Suppressor macrophage treated with lipopolysaccharide for 1 hour (primary cell): ENCODE data around the gene FAM240B.

Experiments
- DNase-seq, 3 donors: peaks; one replicate each; pipeline ENCODE4 v3.0.0-alpha.2; 2020 to 2022

Gene FAM240B

DNA sequence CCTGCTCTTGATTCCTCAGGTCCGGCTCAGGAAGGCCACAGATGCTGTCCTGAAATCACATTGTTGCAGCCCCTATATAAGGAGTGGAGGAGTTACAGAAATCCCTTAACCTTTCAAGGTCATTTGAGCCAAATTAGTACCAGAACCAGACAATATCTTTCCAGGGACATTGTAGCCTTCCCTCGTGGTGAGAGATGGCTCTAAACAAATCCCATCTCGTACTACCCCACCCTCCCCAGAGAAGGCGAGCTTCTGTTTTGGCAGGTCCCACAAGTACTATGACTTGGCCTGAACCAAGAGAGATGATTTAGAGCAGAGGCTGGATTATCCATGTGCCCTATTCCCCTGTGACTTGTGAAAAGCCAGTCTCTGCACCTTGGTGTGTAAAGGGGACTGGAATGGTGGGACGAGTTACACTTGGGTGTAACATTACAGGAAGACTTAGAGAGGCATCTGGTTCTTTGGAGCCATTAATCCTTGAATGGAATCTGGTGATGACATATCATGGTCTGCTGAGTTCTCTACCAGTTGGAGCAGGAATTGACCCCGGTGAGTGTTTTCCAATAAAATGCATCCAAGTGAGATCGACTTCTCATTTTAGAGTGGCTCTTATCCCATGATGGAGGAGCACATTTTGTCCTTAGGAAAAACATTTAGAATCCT lies at the start of gene FAM240B:
Gene FAM240B (minus strand): TSS at position 51 of the 663 bp plus-strand sequence. CDS start 16,134 bp downstream, outside the sequence.
- no peak for DNase-seq

DNA sequence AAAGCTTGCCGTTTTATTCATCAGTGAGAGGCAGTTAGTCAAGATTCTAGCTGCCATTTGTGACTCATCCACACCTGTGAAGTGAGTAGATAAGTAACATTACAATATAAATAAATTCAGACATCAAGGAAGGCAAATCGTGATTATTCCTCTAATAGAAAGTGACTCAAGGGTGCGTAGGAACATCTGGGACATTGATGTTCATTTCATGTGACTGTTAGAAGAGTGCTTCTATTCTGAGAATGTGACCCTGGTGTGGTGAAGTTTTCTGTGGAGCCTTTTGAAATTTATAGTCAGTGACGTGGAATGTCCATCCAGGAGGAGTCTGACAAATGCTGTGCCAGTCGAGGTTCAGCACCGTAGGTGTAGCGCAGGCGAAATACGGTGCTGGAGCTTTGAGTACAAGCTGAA lies 48.4 kb upstream of the FAM240B start:
- no peak for DNase-seq

DNA sequence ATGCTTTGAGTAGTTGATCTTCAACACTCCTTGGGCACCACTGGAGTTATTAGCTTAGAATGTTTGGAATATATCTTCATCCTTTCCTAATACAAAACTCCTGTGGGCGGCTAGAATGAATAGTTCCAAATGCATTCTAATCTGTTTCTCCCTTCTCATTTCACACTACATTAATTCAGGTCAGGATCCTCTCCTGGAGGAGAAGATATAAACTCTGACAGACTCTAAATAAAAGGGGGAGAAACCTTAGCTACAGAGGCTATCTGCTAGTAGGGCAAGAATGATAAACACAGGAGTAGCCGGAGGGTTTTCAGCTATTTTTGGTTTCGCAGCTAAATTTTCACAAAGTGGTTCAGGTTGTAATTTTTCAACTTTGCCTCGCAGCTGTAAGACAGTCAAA lies 45.2 kb upstream of the FAM240B start:
- DNase-seq: no peak

GRCh38 chr9:38761999-38762398 lies 42.1 kb upstream of the FAM240B start:
- DNase-seq: no peak

- DNase-seq: no peak
Measured at GRCh38 chr9:38761339-38761738, 41.4 kb upstream of the FAM240B start.

- no peak for DNase-seq
Measured at GRCh38 chr9:38756702-38757101, 36.8 kb upstream of the FAM240B start.

- no peak for DNase-seq
Measured at GRCh38 chr9:38747941-38748340, 28.0 kb upstream of the FAM240B start.

- DNase-seq: no peak
Measured at GRCh38 chr9:38747067-38747466, 27.1 kb upstream of the FAM240B start.

DNA sequence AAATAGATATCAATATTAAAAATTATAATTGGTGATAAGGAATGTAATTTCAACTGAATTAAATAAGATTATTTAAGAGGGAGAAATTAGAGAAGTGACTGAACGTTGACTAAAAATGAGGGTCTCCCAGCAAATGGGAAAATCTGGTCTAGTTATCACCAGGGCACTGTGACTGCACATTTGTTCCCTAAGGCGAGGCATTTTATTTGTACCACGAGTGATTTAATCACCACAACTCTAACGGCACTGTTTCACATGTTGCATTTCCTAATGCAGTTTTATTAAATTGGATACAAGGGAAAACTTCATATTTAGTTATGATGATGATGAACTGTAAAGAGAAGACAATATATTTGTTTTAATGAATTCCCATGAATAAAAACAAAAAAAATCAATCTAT lies 26.4 kb upstream of the FAM240B start:
- DNase-seq: no peak

DNA sequence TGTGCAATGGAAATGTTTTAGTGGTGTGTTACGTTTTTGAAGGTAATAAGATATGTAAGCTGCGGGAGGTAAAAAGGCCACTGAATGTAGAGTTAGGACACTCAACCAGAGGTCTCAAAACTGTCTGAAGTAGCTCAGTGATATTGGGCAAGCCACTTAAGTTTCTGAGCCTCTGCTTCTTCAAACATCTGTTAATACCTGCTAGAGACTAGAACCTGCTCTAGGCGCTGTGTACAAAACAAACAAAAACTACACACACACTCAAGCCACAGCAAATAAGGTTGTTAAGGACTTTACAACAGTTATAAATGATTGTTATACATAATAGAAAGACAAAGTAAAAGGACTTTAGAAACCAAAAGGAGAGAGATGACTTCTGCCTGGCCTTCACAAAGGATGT lies 24.6 kb upstream of the FAM240B start:
- DNase-seq: no peak

DNA sequence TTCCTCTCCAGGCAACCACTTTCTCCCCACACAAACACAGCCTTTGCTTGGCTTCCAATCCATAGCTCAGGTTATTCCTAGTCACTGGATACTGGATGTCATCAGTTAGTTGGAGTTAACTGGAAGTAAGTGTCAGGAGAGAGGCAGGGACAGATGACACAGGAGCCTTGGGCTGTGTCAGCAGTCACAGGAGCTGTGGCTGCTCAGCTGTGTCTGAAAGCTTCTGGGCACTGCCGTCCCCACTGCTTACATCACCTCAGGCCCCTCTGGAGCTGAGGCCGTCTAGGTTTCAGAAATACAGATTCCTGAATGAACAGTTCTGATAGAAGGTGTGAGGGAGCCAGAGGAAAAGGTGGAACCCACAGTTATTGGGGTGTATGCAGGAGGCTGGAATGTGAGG lies 17.3 kb upstream of the FAM240B start:
- DNase-seq: no peak

DNA sequence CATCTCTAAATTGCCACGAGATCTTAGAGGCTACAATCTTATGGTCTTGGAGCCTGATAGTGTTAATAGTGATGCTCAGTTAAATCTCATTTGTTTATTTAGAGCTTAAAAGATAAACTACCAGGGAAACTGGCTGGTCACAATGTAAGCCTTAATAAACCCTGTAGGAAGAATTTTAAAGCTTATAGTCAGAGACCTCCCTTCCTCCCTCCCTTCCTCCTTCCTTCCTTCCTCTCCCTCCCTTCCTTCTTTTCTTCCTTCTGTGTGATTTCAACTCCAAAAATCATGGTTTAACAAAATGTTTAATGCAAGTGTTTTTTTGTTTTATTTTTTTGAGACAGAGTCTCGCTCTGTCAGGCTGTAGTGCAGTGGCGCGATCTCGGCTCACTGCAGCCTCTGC lies 14.9 kb upstream of the FAM240B start:
- no peak for DNase-seq

DNA sequence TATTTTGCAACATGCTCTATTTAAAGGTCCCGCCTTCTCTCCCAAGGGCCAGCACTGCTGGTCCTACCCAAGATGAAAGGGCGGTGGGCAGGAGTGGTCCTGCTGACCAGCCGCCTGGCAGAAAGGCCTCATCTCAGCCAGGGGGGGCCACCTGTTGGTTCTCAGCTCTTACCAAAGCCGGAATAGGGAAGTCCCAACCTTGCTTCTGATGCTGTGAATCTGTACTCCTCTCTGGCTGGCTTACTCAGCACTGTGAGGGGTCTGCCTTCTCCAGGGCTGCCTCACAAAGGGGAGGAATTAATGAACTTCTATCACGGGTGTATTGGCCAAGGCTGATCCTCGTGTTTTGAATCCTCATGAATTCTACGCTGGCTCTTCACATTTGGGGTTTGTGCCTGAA lies 13.6 kb upstream of the FAM240B start:
- DNase-seq: no peak

- no peak for DNase-seq
Measured at GRCh38 chr9:38732885-38733284, 13.0 kb upstream of the FAM240B start.

GRCh38 chr9:38727497-38728001 lies 7.6 kb upstream of the FAM240B start:
- no peak for DNase-seq

- no peak for DNase-seq
Measured at GRCh38 chr9:38724754-38725153, 4.8 kb upstream of the FAM240B start.

DNA sequence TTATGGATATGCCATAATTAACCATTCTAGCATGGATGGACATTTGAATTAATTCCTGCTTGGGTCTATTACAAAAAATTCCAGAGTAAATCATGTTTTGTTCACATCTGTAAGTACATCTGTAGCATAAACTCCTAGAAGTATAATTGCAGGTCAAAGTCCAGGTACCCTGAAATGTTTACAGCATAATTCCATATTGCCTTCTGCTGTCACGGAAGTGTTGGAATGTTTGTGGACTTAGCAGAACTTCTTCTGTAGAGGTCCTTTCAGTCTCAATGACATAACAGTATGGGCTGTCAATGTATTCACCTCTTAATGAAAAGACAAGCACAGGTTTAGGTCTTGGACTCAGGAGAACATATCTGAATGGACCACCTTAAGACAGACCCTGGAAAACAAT lies 1.8 kb downstream of the FAM240B start:
- DNase-seq: no peak

DNA sequence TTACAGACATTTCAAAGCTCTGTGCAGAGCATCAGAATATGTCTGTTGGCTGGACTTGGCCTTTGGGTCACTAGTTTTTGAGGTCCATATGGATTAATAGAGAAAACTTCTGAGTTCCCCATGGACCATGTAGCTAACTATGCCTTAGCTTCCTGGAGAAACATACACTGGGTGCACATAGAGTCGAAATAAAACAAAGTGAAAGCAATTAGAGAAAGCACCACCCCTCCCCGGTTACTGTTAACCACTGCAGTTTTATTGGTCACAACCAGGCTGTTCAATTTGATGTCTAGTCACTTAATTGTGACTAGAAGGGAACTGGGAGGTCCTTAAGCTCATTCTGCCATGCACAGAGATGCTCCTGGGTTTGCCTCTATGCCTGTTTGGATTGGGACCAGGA lies 4.2 kb downstream of the FAM240B start:
- DNase-seq: no peak

GRCh38 chr9:38713426-38713825 lies 6.5 kb downstream of the FAM240B start:
- DNase-seq: peak; percentile 59 to 87 (median 66)

- no peak for DNase-seq
Measured at GRCh38 chr9:38708759-38709158, 11.2 kb downstream of the FAM240B start.

GRCh38 chr9:38707885-38708637 lies 11.9 kb downstream of the FAM240B start:
- DNase-seq: no peak

- no peak for DNase-seq
Measured at GRCh38 chr9:38706493-38706892, 13.4 kb downstream of the FAM240B start.

DNA sequence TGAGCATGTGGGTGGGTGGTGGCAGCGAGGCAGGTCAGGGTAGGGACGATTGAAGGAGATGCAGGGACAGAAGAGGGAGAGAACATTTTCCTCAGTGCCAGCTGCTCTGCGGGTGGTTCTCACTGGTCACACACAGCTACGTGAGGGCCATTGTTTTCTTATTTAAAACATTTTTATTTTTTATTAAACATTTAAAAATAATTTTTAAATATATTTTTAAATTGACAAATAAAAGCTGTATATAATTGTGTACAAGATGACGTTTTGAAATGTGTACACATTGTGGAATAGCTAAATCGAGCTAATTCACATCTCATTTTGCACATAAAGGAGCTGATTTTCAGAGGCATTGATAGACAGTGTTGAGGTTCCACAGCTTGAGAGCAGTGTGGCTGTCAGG lies 14.0 kb downstream of the FAM240B start:
- DNase-seq: no peak

- peak in 1 of 3 donors; percentile 13 for DNase-seq
Measured at GRCh38 chr9:38700695-38701094, 19.2 kb downstream of the FAM240B start.
